Measurements from ENCODE around the gene SEL1L3.

- TF ChIP-seq CTCF (IDR thresholded peaks at IDR 0.05 in 4 of 5, conservative IDR thresholded peaks at IDR 0.05 in 1 of 5), result no peak
- no peak for TF ChIP-seq POLR2A (IDR thresholded peaks at IDR 0.05)
Observed at GRCh38 chr4:25800245-25800644, 62.5 kb downstream of the SEL1L3 start.

Data from gastrocnemius medialis (tissue), 4 donors.